Mucosa of descending colon (tissue), 3 donors: Measurements from ENCODE around the gene HIP1. TPM values are rescaled to one million over a fixed set of nuclear protein-coding genes. Genes with fewer than 3 reads are reported as not detected.

Experiments used
- ATAC-seq: fragments of 200-7000 bp; cut with Tn5 transposase; one replicate; pipeline ENCODE4 v1.9.1; 2020; ENCODE audit warnings: mild to moderate bottlenecking, moderate library complexity
- DNase-seq, 3 donors: peaks; one replicate each; pipeline ENCODE4 v3.0.0-alpha.2; 2020
- H3K36me3 ChIP-seq: fragments of 200-600 bp; one replicate; pipeline ENCODE4 v1.8.0; 2021; ENCODE audit warnings: low read depth, mild to moderate bottlenecking
- H3K4me1 ChIP-seq: fragments of 200-600 bp; one replicate; pipeline ENCODE4 v1.8.0; 2021; ENCODE audit warnings: low read depth, mild to moderate bottlenecking
- H3K4me3 ChIP-seq: fragments of 200-600 bp; one replicate; pipeline ENCODE4 v1.8.0; 2021; ENCODE audit warnings: mild to moderate bottlenecking
- H3K9me3 ChIP-seq: fragments of 200-600 bp; one replicate; pipeline ENCODE4 v1.8.0; 2021; ENCODE audit warnings: mild to moderate bottlenecking
- CTCF ChIP-seq: fragments of 200-600 bp; IDR thresholded peaks from one replicate; pipeline ENCODE4 v1.8.0; 2022; ENCODE audit warnings: antibody characterized with exemption, mild to moderate bottlenecking
- intact Hi-C, 2 donors: fragments of 100-400 bp; cut with DNase I in 1 of 2; cut with micrococcal nuclease in 1 of 2; formaldehyde crosslinking; loops; one replicate each; pipeline versions ENCODE4 v1.11.0 to v1.11.1; 2022; cut with DNase I, micrococcal nuclease
- total RNA-seq, 3 donors: library from RNA; stranded (reverse); fragmentation: NEBNext Ultra II Directional in 2 of 3; extraction: Animal tissue kit (Norgen Biotek cat#: 25700) in 2 of 3; gene quantifications; one replicate each; pipeline versions ENCODE4 v1.2.1 to v1.2.4, GENCODE V29; 2021 to 2023
- donor health status: DM: no; HTN: no; CAD: no; lungs with moderate emphysema.
- donor health status: DM: no; HTN: no; CAD: no.
- donor health status: DM: no; HTN: yes; CAD: no.

Gene HIP1
- total RNA-seq, 3 donors from 2014 or later = 5.7 to 14.2 (median 6.7) TPM

- H3K4me3 ChIP-seq = no peak overlapping the region
- H3K36me3 ChIP-seq = no peaks in the 10 kb centered on the region
- no peaks in the 10 kb centered on the region for H3K9me3 ChIP-seq
- intact Hi-C loops = no loop called here
- no peak for TF ChIP-seq CTCF
- no peaks in the 10 kb centered on the region for H3K4me1 ChIP-seq
- no peak for DNase-seq
- ATAC-seq = no peak
Measured at GRCh38 chr7:75555736-75556135, 183.0 kb downstream of the HIP1 start.

GRCh38 chr7:75546237-75547015 is 192.3 kb downstream of the HIP1 start:
- H3K4me3 ChIP-seq = no peak overlapping the region
- DNase-seq (no peak), ATAC-seq (peak; percentile 40)
- H3K9me3 ChIP-seq = no peaks in the 10 kb centered on the region
- H3K4me1 ChIP-seq = no peaks in the 10 kb centered on the region
- TF ChIP-seq CTCF = no peak
- intact Hi-C loops = no loop called here
- no peaks in the 10 kb centered on the region for H3K36me3 ChIP-seq

- H3K36me3 ChIP-seq = no peaks in the 10 kb centered on the region
Measured at GRCh38 chr7:75537731-75538130, 201.0 kb downstream of the HIP1 start.

GRCh38 chr7:75536940-75537538 is 201.7 kb downstream of the HIP1 start:
- intact Hi-C loops = loop anchor here in 1 of 2 donors (10.0 kb wide), 1 partner anchor 108 kb away; no protein-coding TSS in a partner anchor
- Histone ChIP-seq H3K36me3 (no peaks in the 10 kb centered on the region), H3K9me3 (no peaks in the 10 kb centered on the region), H3K4me1 (no peaks in the 10 kb centered on the region), H3K4me3 (no peak overlapping the region)
- DNase-seq (no peak), ATAC-seq (no peak)
- TF ChIP-seq CTCF = no peak

More at GRCh38 chr7:75537731-75538130, 201.0 kb downstream of the HIP1 start:
- ATAC-seq (no peak), DNase-seq (no peak)
- Histone ChIP-seq H3K4me1 (no peaks in the 10 kb centered on the region), H3K9me3 (no peaks in the 10 kb centered on the region), H3K4me3 (no peak overlapping the region)
- intact Hi-C loops = loop anchor here in 1 of 2 donors (10.0 kb wide), 1 partner anchor 107 kb away; no protein-coding TSS in a partner anchor
- no peak for TF ChIP-seq CTCF

GRCh38 chr7:75536491-75536890 is 202.2 kb downstream of the HIP1 start:
- H3K4me3 ChIP-seq = no peak overlapping the region
- H3K36me3 ChIP-seq = no peaks in the 10 kb centered on the region
- H3K9me3 ChIP-seq = no peaks in the 10 kb centered on the region
- H3K4me1 ChIP-seq = no peaks in the 10 kb centered on the region
- no peak for TF ChIP-seq CTCF
- DNase-seq = no peak
- intact Hi-C loops = loop anchor here in 1 of 2 donors (10.0 kb wide), 1 partner anchor 108 kb away; no protein-coding TSS in a partner anchor
- no peak for ATAC-seq
